ENCODE measurements around the gene CLK2.

CLK2 gene

GRCh38 chr1:155253797-155254196 is 19.5 kb downstream of the CLK2 start:
- in situ Hi-C loops (cut with HindIII; ENCODE audit: low pct_ligation_motif_present, low sequenced_read_pairs), result no loop called here
- H3K4me3 ChIP-seq (ENCODE audit: low read depth, low read length), result peak overlapping the region; percentile 74
- no peak overlapping the region for H3K27ac ChIP-seq

DNA sequence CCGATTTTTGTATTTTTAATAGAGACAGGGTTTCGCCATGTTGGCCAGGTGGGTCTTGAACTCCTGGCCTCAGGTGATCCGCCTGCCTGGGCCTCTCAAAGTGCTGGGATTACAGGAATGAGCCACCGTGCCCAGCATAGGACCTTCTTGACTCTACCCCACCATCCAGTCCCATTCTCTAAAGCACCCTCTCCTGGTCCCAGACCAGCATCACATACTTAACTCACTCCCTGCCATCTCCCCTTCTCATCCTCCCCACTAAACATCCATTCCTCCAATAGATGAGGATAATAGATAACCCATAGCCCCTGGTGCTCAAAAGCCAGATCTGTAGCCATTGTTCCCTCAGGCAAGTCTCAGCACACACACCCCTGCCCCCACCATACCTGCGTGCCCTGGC is 20.1 kb downstream of the CLK2 start:
- in situ Hi-C loops (cut with HindIII; ENCODE audit: low pct_ligation_motif_present, low sequenced_read_pairs), result no loop called here
- H3K4me3 ChIP-seq (ENCODE audit: low read depth, low read length), result peak overlapping the region; percentile 74
- TF ChIP-seq, protein P1, sequence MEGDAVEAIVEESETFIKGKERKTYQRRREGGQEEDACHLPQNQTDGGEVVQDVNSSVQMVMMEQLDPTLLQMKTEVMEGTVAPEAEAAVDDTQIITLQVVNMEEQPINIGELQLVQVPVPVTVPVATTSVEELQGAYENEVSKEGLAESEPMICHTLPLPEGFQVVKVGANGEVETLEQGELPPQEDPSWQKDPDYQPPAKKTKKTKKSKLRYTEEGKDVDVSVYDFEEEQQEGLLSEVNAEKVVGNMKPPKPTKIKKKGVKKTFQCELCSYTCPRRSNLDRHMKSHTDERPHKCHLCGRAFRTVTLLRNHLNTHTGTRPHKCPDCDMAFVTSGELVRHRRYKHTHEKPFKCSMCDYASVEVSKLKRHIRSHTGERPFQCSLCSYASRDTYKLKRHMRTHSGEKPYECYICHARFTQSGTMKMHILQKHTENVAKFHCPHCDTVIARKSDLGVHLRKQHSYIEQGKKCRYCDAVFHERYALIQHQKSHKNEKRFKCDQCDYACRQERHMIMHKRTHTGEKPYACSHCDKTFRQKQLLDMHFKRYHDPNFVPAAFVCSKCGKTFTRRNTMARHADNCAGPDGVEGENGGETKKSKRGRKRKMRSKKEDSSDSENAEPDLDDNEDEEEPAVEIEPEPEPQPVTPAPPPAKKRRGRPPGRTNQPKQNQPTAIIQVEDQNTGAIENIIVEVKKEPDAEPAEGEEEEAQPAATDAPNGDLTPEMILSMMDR (IDR thresholded peaks at IDR 0.05; ENCODE audit: low read depth, low read length, missing control alignments), result peak; percentile 20
- H3K36me3 ChIP-seq (replicated peaks), result peaks cover 3% of the 10 kb centered on the region
- no peak overlapping the region for H3K27ac ChIP-seq
- H3K27me3 ChIP-seq (replicated peaks), result no peaks in the 10 kb centered on the region
- DNase-seq, result no peak

More at GRCh38 chr1:155253797-155254196, 19.5 kb downstream of the CLK2 start:
- no peaks in the 10 kb centered on the region for H3K27me3 ChIP-seq (replicated peaks)
- no peak for DNase-seq
- TF ChIP-seq, protein P1 (IDR thresholded peaks at IDR 0.05; ENCODE audit: low read depth, low read length, missing control alignments), result no peak
- peaks cover 5% of the 10 kb centered on the region for H3K36me3 ChIP-seq (replicated peaks)

DNA sequence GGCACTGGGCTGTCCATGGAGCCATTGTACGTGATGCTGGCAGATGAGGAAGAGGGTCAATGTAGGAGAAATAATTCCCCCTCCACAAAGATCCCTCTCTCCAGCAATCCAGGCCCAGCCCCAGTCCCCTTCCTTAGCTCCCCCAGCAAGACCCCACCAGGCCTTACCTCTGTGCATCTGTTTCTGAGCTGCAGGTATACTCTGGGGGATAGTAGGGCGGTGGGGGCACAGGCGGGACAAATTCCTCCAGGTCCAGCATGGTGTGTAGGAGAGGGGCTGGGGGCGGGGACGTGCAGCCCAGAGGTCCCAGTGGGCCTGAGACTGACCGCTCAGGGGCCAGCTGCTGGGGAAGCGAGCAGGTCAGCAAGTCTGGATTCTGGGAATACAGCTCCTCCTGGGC is 21.7 kb downstream of the CLK2 start:
- peaks cover 13% of the 10 kb centered on the region for H3K36me3 ChIP-seq (replicated peaks)
- no peak for DNase-seq
- in situ Hi-C loops (cut with HindIII; ENCODE audit: low pct_ligation_motif_present, low sequenced_read_pairs), result no loop called here
- H3K27me3 ChIP-seq (replicated peaks), result no peaks in the 10 kb centered on the region
- H3K4me3 ChIP-seq (ENCODE audit: low read depth, low read length), result no peak overlapping the region
- TF ChIP-seq, protein P1 (IDR thresholded peaks at IDR 0.05; ENCODE audit: low read depth, low read length, missing control alignments), result no peak
- no peak overlapping the region for H3K27ac ChIP-seq

DNA sequence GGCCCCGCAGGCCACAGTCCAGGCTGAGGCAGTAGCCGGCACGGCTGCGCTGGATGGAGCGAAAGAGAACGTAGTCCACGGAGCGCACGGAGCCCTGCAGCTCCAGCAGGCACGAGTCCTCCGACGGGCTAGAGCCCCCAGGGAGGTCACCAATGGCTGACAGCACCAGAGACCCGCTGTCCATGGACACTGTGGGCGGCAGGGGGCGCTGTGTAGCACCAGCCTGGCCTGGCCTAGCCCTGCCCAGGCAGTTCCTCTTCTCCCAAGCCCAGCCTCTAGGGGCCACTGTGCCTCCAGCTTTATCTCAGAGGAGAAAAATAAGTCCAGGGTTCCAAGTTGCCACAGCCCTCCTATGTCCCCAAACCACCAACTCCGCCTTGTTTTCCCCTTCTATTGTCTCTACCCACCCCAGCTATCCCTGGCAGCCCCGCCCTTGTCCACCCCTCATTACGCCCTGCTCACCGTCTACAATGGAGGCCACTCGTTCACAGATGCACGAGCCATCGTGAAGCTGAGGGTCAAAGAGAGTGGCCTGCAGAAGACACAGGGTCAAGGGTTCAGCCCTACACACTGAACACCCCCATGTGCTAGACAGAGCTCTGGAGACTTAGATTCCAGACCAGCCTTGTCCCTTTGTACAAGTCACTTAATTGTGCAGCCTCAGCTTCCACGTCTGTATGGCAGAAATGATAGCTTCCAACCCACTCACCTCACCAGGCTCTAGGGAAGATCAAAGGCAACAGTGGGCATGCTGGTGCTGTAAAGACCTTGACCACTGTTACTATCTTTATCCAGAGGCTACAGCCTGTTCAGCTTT is 22.5 kb downstream of the CLK2 start:
- peak; percentile 84 for DNase-seq
- no peak overlapping the region for H3K27ac ChIP-seq
- peak overlapping the region; percentile 47 for H3K4me3 ChIP-seq (ENCODE audit: low read depth, low read length)
- no peaks in the 10 kb centered on the region for H3K27me3 ChIP-seq (replicated peaks)
- TF ChIP-seq, protein P1 (IDR thresholded peaks at IDR 0.05; ENCODE audit: low read depth, low read length, missing control alignments), result peak; percentile 100
- peaks cover 13% of the 10 kb centered on the region for H3K36me3 ChIP-seq (replicated peaks)
- in situ Hi-C loops (cut with HindIII; ENCODE audit: low pct_ligation_motif_present, low sequenced_read_pairs), result no loop called here

GRCh38 chr1:155250246-155250632 is 23.1 kb downstream of the CLK2 start:
- H3K27ac ChIP-seq, result no peak overlapping the region
- in situ Hi-C loops (cut with HindIII; ENCODE audit: low pct_ligation_motif_present, low sequenced_read_pairs), result no loop called here
- DNase-seq, result no peak
- peak overlapping the region; percentile 47 for H3K4me3 ChIP-seq (ENCODE audit: low read depth, low read length)
- H3K36me3 ChIP-seq (replicated peaks), result peaks cover 13% of the 10 kb centered on the region
- TF ChIP-seq, protein P1 (IDR thresholded peaks at IDR 0.05; ENCODE audit: low read depth, low read length, missing control alignments), result no peak
- no peaks in the 10 kb centered on the region for H3K27me3 ChIP-seq (replicated peaks)
